Measurements from ENCODE around the gene SURF4. TPM values are rescaled to one million over a fixed set of nuclear protein-coding genes. Genes with fewer than 3 reads are reported as not detected.

SURF4 gene
- total and polyA plus RNA-seq, 10 donors = 21.9 to 115 (median 90.0) TPM

- TF ChIP-seq POLR2AphosphoS5 (IDR thresholded peaks at IDR 0.05) (no peak), CTCF (IDR thresholded peaks at IDR 0.05 in 8 of 11, conservative IDR thresholded peaks at IDR 0.05 in 3 of 11) (no peak), POLR2A (IDR thresholded peaks at IDR 0.05) (no peak)
- Histone ChIP-seq H3K4me1 (peaks cover 3 to 40% (median 17%) of the 10 kb centered on the region in 6 donors), H3K27ac (no peak overlapping the region), H3K27me3 (replicated peaks in 1 of 7) (peaks cover 0 to 39% (median 19%) of the 10 kb centered on the region in 7 donors), H3K4me3 (no peak overlapping the region), H3K9me3 (no peaks in the 10 kb centered on the region), H3K36me3 (no peaks in the 10 kb centered on the region)
- no peak for DNase-seq
- WGBS, 5 donors = 51 to 87% (median 82%) methylated on average over 3 of the region's 3 CpGs
- intact Hi-C loops (cut with DNase I; ENCODE audit: low total_unique reads) = no loop called here
Measured at GRCh38 chr9:133423216-133423615, 47.4 kb upstream of the SURF4 start.

GRCh38 chr9:133421615-133422542 lies 46.0 kb upstream of the SURF4 start, which contains the start of gene ADAMTS13:
Gene ADAMTS13, plus strand, starts transcription at chr9:133422367. Its CDS starts 77 bp downstream, at chr9:133422444.
- TF ChIP-seq CTCF (IDR thresholded peaks at IDR 0.05 in 8 of 11, conservative IDR thresholded peaks at IDR 0.05 in 3 of 11) (no peak), POLR2AphosphoS5 (IDR thresholded peaks at IDR 0.05) (no peak), POLR2A (IDR thresholded peaks at IDR 0.05) (no peak)
- no peak for DNase-seq
- 61 to 79% (median 70%) methylated on average over 20 to 23 of the region's 23 CpGs for WGBS, 5 donors
- intact Hi-C loops (cut with DNase I; ENCODE audit: low total_unique reads) = no loop called here
- no peaks in the 10 kb centered on the region for H3K9me3 ChIP-seq
- no peaks in the 10 kb centered on the region for H3K36me3 ChIP-seq
- H3K27me3 ChIP-seq (replicated peaks in 1 of 7) = peaks cover 0 to 26% (median 6%) of the 10 kb centered on the region in 7 donors
- peaks cover 1 to 42% (median 22%) of the 10 kb centered on the region in 6 donors for H3K4me1 ChIP-seq
- H3K4me3 ChIP-seq = no peak within 1 kb of the TSS
- peak within 1 kb of the TSS in 4 of 8 donors; percentile 44 to 72 (median 47) for H3K27ac ChIP-seq

- Histone ChIP-seq H3K27ac (peak overlapping the region in 6 of 8 donors; percentile 22 to 72 (median 44)), H3K9me3 (no peaks in the 10 kb centered on the region), H3K4me1 (peaks cover 13 to 57% (median 37%) of the 10 kb centered on the region in 6 donors), H3K4me3 (no peak overlapping the region), H3K36me3 (peaks cover 0 to 9% (median under 1%) of the 10 kb centered on the region in 6 donors), H3K27me3 (replicated peaks in 1 of 7) (peaks cover 0 to 11% (median 0%) of the 10 kb centered on the region in 7 donors)
- intact Hi-C loops (cut with DNase I; ENCODE audit: low total_unique reads) = no loop called here
- 41 to 60% (median 44%) methylated on average over 5 of the region's 5 CpGs for WGBS, 5 donors
- no peak for TF ChIP-seq POLR2AphosphoS5 (IDR thresholded peaks at IDR 0.05)
- DNase-seq = no peak
Measured at GRCh38 chr9:133420392-133420827, 44.5 kb upstream of the SURF4 start.

GRCh38 chr9:133419005-133419404 lies 43.1 kb upstream of the SURF4 start:
- Histone ChIP-seq H3K9me3 (no peaks in the 10 kb centered on the region), H3K4me1 (peaks cover 13 to 71% (median 46%) of the 10 kb centered on the region in 6 donors), H3K27me3 (replicated peaks in 1 of 7) (no peaks in the 10 kb centered on the region), H3K27ac (no peak overlapping the region), H3K4me3 (peak overlapping the region in 1 of 8 donors; percentile 87), H3K36me3 (peaks cover 0 to 23% (median 12%) of the 10 kb centered on the region in 6 donors)
- TF ChIP-seq POLR2A (IDR thresholded peaks at IDR 0.05) (no peak), POLR2AphosphoS5 (IDR thresholded peaks at IDR 0.05) (no peak), CTCF (IDR thresholded peaks at IDR 0.05 in 8 of 11, conservative IDR thresholded peaks at IDR 0.05 in 3 of 11) (no peak)
- 80 to 89% (median 86%) methylated on average over 13 of the region's 13 CpGs for WGBS, 5 donors
- no peak for DNase-seq
- intact Hi-C loops (cut with DNase I; ENCODE audit: low total_unique reads) = no loop called here
